ENCODE measurements around the gene ZNF518A.

DNA sequence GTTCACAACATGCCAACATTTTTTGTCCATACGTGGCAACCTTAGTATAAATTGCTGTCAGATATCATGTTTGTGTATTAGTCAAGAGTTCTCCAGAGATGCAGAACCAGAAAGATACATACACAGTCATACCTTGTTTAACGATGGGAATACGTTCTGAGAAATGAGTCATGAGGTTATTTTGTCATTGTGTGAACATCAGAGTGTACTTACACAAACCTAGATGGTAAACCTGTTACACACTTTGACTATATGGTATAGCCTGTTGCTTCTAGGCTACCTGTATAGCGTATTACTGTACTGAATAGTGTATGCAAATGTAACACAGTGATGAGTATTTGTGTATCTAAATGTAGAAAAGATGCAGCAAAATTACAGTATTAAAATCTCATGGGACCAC is 22.3 kb downstream of the ZNF518A start:
- TF ChIP-seq, protein P1, sequence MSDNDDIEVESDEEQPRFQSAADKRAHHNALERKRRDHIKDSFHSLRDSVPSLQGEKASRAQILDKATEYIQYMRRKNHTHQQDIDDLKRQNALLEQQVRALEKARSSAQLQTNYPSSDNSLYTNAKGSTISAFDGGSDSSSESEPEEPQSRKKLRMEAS (IDR thresholded peaks at IDR 0.05): no peak
- TF ChIP-seq TEAD4 (IDR thresholded peaks at IDR 0.05; ENCODE audit: low read depth, low read length): no peak
- TF ChIP-seq EZH2 (IDR thresholded peaks at IDR 0.05; ENCODE audit: low read depth, low read length, severe bottlenecking): no peak
- TF ChIP-seq, protein P2, sequence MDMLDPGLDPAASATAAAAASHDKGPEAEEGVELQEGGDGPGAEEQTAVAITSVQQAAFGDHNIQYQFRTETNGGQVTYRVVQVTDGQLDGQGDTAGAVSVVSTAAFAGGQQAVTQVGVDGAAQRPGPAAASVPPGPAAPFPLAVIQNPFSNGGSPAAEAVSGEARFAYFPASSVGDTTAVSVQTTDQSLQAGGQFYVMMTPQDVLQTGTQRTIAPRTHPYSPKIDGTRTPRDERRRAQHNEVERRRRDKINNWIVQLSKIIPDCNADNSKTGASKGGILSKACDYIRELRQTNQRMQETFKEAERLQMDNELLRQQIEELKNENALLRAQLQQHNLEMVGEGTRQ (IDR thresholded peaks at IDR 0.05; ENCODE audit: low read length): no peak
- TF ChIP-seq CTCF (IDR thresholded peaks at IDR 0.05; ENCODE audit: control extremely low read depth in 1 of 3, insufficient read depth in 1 of 3, low read depth in 1 of 3, low read length in 3 of 3): no peak
- TF ChIP-seq POLR2AphosphoS5 (IDR thresholded peaks at IDR 0.05; ENCODE audit: low read depth, low read length): no peak
- TF ChIP-seq RAD21 (IDR thresholded peaks at IDR 0.05 in 1 of 2, conservative IDR thresholded peaks at IDR 0.05 in 1 of 2; ENCODE audit: low read depth in 2 of 2, low read length in 2 of 2): no peak
- TF ChIP-seq, protein P3, sequence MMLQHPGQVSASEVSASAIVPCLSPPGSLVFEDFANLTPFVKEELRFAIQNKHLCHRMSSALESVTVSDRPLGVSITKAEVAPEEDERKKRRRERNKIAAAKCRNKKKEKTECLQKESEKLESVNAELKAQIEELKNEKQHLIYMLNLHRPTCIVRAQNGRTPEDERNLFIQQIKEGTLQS (IDR thresholded peaks at IDR 0.05; ENCODE audit: insufficient read depth, low read depth, low read length): no peak
- TF ChIP-seq PHF8 (conservative IDR thresholded peaks at IDR 0.05; ENCODE audit: low read depth, low read length): no peak
- no peak for TF ChIP-seq KDM5A (IDR thresholded peaks at IDR 0.05; ENCODE audit: low read length)
- no peak for TF ChIP-seq JUN (IDR thresholded peaks at IDR 0.05; ENCODE audit: low read depth, low read length)
- no peak for TF ChIP-seq EP300 (IDR thresholded peaks at IDR 0.05; ENCODE audit: borderline replicate concordance in 1 of 2, low read depth in 2 of 2, low read length in 2 of 2)

All from H1 (cell line).